Natural killer cell (primary cell): ENCODE measurements around the gene TMEM115. TPM values are rescaled to one million over a fixed set of nuclear protein-coding genes. Genes with fewer than 3 reads are reported as not detected.

Experiments
- ATAC-seq, 3 donors: fragments of 150-1000 bp in 2 of 3; fragments of 200-7000 bp in 1 of 3; cut with Tn5 transposase; 1 replicate in 1 of 3; 2 replicates in 2 of 3; pipeline ENCODE4 v1.10.0; 2021; ENCODE audit warnings: mild to moderate bottlenecking in 2 of 3, moderate library complexity in 2 of 3
- DNase-seq, 2 donors: peaks; one replicate each; pipeline versions ENCODE4 v3.0.0 to v3.0.0-alpha.2; 2013 to 2021; ENCODE audit warnings: mixed read lengths in 1 of 2
- H3K27ac ChIP-seq: one replicate; pipeline ENCODE4 v1.5.1; 2013; ENCODE audit warnings: mild to moderate bottlenecking, low read length
- H3K27me3 ChIP-seq: one replicate; pipeline ENCODE4 v1.6.1; 2013; ENCODE audit warnings: low read length; ENCODE audit not compliant: control insufficient read depth, insufficient read depth
- H3K36me3 ChIP-seq: one replicate; pipeline ENCODE4 v1.6.1; 2013; ENCODE audit warnings: low read length; ENCODE audit not compliant: control insufficient read depth, insufficient read depth
- H3K4me1 ChIP-seq: one replicate; pipeline ENCODE4 v1.6.1; 2013; ENCODE audit warnings: low read length; ENCODE audit not compliant: control insufficient read depth, insufficient read depth
- H3K4me3 ChIP-seq: one replicate; pipeline ENCODE4 v1.5.1; 2013; ENCODE audit warnings: low read length
- H3K9me3 ChIP-seq: one replicate; pipeline ENCODE4 v1.6.1; 2013; ENCODE audit warnings: low read length; ENCODE audit not compliant: control insufficient read depth, insufficient read depth
- H3K27ac Mint-ChIP-seq, 2 donors: one replicate each; pipeline ENCODE4 v1.8.0; 2022; ENCODE audit warnings: mild to moderate bottlenecking in 2 of 2, mixed read lengths in 2 of 2, moderate library complexity in 1 of 2
- H3K27me3 Mint-ChIP-seq, 2 donors: one replicate each; pipeline ENCODE4 v1.8.0; 2022; ENCODE audit warnings: low read depth in 2 of 2, mixed read lengths in 2 of 2
- H3K36me3 Mint-ChIP-seq: one replicate; pipeline ENCODE4 v1.8.0; 2022; ENCODE audit warnings: mixed read lengths
- H3K4me1 Mint-ChIP-seq, 2 donors: one replicate each; pipeline ENCODE4 v1.8.0; 2022; ENCODE audit warnings: mixed read lengths in 2 of 2
- H3K4me3 Mint-ChIP-seq: one replicate; pipeline ENCODE4 v1.8.0; 2022; ENCODE audit warnings: mild to moderate bottlenecking, moderate library complexity, mixed read lengths
- H3K9me3 Mint-ChIP-seq, 2 donors: one replicate each; pipeline ENCODE4 v1.8.0; 2022; ENCODE audit warnings: mixed read lengths in 2 of 2
- WGBS: methylation state at CpG from one replicate; pipeline ENCODE4 v1.1.7; 2013; ENCODE audit warnings: missing lambda C conversion rate; ENCODE audit not compliant: insufficient coverage; 5-methylcytosine and 5-hydroxymethylcytosine counted together
- intact Hi-C: fragments of 100-400 bp; cut with micrococcal nuclease; formaldehyde crosslinking; loops from one replicate; pipeline ENCODE4 v1.14.2; 2022
- total RNA-seq, 4 donors: library from RNA; stranded (reverse); fragments of 120-200 nt in 1 of 4; gene quantifications; one replicate each; pipeline versions ENCODE4 v1.2.3 to v1.2.4, GENCODE V29; 2013 to 2022
- TF ChIP-seq, protein P1 (sequence below): fragments of 200-600 bp; IDR thresholded peaks from one replicate; pipeline ENCODE4 v1.8.0; 2022; ENCODE audit warnings: antibody characterized with exemption

The TMEM115 gene
- total RNA-seq, 3 donors from 2014 or later (not counting 1 experiment from before 2014, with no cell fraction given) = 15.3 to 24.3 (median 22.7) TPM

GRCh38 chr3:50330330-50330729, 29.0 kb downstream of the TMEM115 start:
- H3K9me3 Mint-ChIP-seq = no peaks in the 10 kb centered on the region
- no peaks in the 10 kb centered on the region for H3K27me3 ChIP-seq
- TF ChIP-seq, protein P1, sequence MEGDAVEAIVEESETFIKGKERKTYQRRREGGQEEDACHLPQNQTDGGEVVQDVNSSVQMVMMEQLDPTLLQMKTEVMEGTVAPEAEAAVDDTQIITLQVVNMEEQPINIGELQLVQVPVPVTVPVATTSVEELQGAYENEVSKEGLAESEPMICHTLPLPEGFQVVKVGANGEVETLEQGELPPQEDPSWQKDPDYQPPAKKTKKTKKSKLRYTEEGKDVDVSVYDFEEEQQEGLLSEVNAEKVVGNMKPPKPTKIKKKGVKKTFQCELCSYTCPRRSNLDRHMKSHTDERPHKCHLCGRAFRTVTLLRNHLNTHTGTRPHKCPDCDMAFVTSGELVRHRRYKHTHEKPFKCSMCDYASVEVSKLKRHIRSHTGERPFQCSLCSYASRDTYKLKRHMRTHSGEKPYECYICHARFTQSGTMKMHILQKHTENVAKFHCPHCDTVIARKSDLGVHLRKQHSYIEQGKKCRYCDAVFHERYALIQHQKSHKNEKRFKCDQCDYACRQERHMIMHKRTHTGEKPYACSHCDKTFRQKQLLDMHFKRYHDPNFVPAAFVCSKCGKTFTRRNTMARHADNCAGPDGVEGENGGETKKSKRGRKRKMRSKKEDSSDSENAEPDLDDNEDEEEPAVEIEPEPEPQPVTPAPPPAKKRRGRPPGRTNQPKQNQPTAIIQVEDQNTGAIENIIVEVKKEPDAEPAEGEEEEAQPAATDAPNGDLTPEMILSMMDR = no peak
- H3K4me3 ChIP-seq = no peak overlapping the region
- WGBS = 99% methylated on average over 10 of the region's 10 CpGs
- no peaks in the 10 kb centered on the region for H3K27me3 Mint-ChIP-seq
- no peaks in the 10 kb centered on the region for H3K9me3 ChIP-seq
- H3K4me3 Mint-ChIP-seq = no peak overlapping the region
- peaks cover 24 to 47% of the 10 kb centered on the region in 2 donors for H3K4me1 Mint-ChIP-seq
- H3K27ac ChIP-seq = no peak overlapping the region
- H3K36me3 ChIP-seq = peaks cover 42% of the 10 kb centered on the region
- intact Hi-C loops = no loop called here
- ATAC-seq = no peak
- peaks cover 61% of the 10 kb centered on the region for H3K4me1 ChIP-seq
- no peaks in the 10 kb centered on the region for H3K36me3 Mint-ChIP-seq
- H3K27ac Mint-ChIP-seq = peak overlapping the region in 1 of 2 donors; percentile 24
- DNase-seq = no peak

- 3% methylated on average over 55 of the region's 55 CpGs for WGBS
These were observed 31.2 kb downstream of the TMEM115 start, which contains the start of gene TUSC2 for GRCh38 chr3:50327943-50328691. TSS of gene TUSC2 (minus strand) at chr3:50328223. CDS start at chr3:50328099, 124 bp downstream.

DNA sequence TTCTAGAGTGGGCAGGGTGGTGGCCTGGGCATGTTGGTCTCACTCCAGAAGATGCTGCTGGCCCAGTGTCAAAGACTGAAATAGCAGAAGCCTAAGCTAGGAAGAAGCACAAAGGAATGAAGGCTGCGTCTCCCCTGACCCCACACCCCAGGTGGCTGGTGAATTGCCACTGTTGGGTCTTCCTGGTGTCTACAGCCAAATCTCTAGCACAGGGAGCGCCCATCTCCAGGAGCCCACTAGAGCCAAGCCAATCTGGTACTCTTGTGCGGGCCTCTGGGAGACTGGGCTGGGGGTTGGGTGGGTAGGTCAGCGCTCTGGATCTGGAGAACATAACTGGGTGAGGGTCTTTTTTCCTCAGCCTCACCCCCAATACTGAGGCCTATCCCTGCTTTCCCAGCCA, 32.2 kb downstream of the TMEM115 start:
- Histone ChIP-seq H3K9me3 (no peaks in the 10 kb centered on the region), H3K4me3 (no peak overlapping the region), H3K27me3 (no peaks in the 10 kb centered on the region), H3K4me1 (peaks cover 38% of the 10 kb centered on the region), H3K27ac (no peak overlapping the region), H3K36me3 (peaks cover 37% of the 10 kb centered on the region)
- H3K36me3 Mint-ChIP-seq = no peaks in the 10 kb centered on the region
- peak overlapping the region; percentile 85 to 87 for H3K27ac Mint-ChIP-seq
- WGBS = 98% methylated on average over 3 of the region's 4 CpGs
- TF ChIP-seq, protein P1 = no peak
- ATAC-seq (no peak), DNase-seq (no peak)
- no peaks in the 10 kb centered on the region for H3K9me3 Mint-ChIP-seq
- no peaks in the 10 kb centered on the region for H3K27me3 Mint-ChIP-seq
- intact Hi-C loops = no loop called here
- peaks cover 10 to 38% of the 10 kb centered on the region in 2 donors for H3K4me1 Mint-ChIP-seq
- peak overlapping the region; percentile 85 for H3K4me3 Mint-ChIP-seq

More at GRCh38 chr3:50327943-50328691, 31.2 kb downstream of the TMEM115 start, which contains the start of gene TUSC2:
- Mint-ChIP-seq H3K9me3 (no peaks in the 10 kb centered on the region), H3K27me3 (no peaks in the 10 kb centered on the region), H3K4me1 (peaks cover 10 to 45% of the 10 kb centered on the region in 2 donors), H3K4me3 (peak within 1 kb of the TSS; percentile 85), H3K36me3 (no peaks in the 10 kb centered on the region), H3K27ac (peak within 1 kb of the TSS; percentile 85 to 87)
- peak within 1 kb of the TSS; percentile 71 for H3K27ac ChIP-seq
- DNase-seq = peak; percentile 94 to 98
- TF ChIP-seq, protein P1 = no peak
- peak within 1 kb of the TSS; percentile 69 for H3K4me3 ChIP-seq
- ATAC-seq = peak; percentile 96 to 97 (median 97)
- no peaks in the 10 kb centered on the region for H3K27me3 ChIP-seq
- peaks cover 39% of the 10 kb centered on the region for H3K4me1 ChIP-seq
- peaks cover 40% of the 10 kb centered on the region for H3K36me3 ChIP-seq
- H3K9me3 ChIP-seq = no peaks in the 10 kb centered on the region
- intact Hi-C loops = no loop called here
